ENCODE measurements around the gene DHRSX. TPM values are rescaled to one million over a fixed set of nuclear protein-coding genes. Genes with fewer than 3 reads are reported as not detected.
"Not testable (repeated sequence)": the region's sequence is repeated elsewhere in the genome, so short reads cannot be mapped to it uniquely, and the experiment has no call there.

DHRSX gene
- total RNA-seq, 1 donor from 2014 or later: 37.1 TPM

- no peak for DNase-seq
- no peak overlapping the region for H3K4me3 Mint-ChIP-seq (ENCODE audit: unreplicated experiment)
- H3K27ac Mint-ChIP-seq (ENCODE audit: unreplicated experiment): no peak overlapping the region
- H3K9me3 Mint-ChIP-seq (ENCODE audit: unreplicated experiment): peaks cover 14% of the 10 kb centered on the region
- peaks cover 3% of the 10 kb centered on the region for H3K4me1 Mint-ChIP-seq (ENCODE audit: low read depth, unreplicated experiment)
- TF ChIP-seq, protein P1, sequence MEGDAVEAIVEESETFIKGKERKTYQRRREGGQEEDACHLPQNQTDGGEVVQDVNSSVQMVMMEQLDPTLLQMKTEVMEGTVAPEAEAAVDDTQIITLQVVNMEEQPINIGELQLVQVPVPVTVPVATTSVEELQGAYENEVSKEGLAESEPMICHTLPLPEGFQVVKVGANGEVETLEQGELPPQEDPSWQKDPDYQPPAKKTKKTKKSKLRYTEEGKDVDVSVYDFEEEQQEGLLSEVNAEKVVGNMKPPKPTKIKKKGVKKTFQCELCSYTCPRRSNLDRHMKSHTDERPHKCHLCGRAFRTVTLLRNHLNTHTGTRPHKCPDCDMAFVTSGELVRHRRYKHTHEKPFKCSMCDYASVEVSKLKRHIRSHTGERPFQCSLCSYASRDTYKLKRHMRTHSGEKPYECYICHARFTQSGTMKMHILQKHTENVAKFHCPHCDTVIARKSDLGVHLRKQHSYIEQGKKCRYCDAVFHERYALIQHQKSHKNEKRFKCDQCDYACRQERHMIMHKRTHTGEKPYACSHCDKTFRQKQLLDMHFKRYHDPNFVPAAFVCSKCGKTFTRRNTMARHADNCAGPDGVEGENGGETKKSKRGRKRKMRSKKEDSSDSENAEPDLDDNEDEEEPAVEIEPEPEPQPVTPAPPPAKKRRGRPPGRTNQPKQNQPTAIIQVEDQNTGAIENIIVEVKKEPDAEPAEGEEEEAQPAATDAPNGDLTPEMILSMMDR (IDR thresholded peaks at IDR 0.05; ENCODE audit: partially characterized antibody, unreplicated experiment): no peak
- peaks cover 18% of the 10 kb centered on the region for H3K27me3 Mint-ChIP-seq (ENCODE audit: unreplicated experiment)
- H3K36me3 Mint-ChIP-seq (ENCODE audit: unreplicated experiment): peaks cover 4% of the 10 kb centered on the region
These were observed 232.9 kb downstream of the DHRSX start for GRCh38 chrX:2267890-2268289.

DNA sequence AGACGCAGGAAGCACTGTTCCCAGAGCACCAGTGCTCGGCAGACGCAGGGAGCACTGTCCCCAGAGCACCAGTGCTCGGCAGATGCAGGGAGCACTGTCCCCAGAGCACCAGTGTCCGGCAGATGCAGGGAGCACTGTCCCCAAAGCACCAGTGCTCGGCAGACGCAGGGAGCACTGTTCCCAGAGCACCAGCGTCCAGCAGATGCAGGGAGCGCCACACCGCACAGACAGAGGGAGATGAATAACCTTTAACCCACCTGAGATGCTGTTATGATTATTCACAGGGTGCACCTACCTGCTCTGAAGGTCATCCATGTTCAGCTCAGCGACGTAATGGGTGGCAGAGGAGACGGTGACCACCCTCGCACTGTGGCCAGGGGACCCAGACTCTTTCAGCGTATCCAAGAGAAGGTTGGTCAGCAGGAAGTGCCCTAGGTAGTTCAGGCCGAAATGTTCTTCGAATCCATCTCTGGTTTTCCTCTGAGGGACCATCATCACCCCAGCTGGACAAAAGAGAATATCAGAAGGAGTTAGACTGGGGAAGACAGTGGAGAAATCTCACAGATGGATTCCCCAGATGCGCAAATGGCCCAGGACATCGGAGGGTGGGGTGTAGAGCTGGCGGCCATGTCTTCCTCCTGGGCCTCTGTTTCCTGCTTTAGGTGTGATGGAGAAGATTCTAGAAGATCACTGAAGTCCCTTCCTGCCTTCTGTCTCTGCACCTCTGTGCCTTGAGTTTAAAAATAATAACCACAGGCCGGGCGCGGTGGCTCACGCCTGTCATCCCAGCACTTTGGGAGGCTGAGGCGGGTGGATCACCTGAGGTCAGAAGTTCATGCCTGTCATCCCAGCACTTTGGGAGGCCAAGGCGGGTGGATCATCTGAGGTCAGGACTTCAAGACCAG lies 234.1 kb downstream of the DHRSX start:
- DNase-seq: no peak
- TF ChIP-seq, protein P1 (IDR thresholded peaks at IDR 0.05; ENCODE audit: partially characterized antibody, unreplicated experiment): no peak
- H3K4me3 Mint-ChIP-seq (ENCODE audit: unreplicated experiment): no peak overlapping the region
- H3K27ac Mint-ChIP-seq (ENCODE audit: unreplicated experiment): peak overlapping the region; percentile 33
- H3K9me3 Mint-ChIP-seq (ENCODE audit: unreplicated experiment): peaks cover 16% of the 10 kb centered on the region
- peaks cover 4% of the 10 kb centered on the region for H3K36me3 Mint-ChIP-seq (ENCODE audit: unreplicated experiment)
- H3K4me1 Mint-ChIP-seq (ENCODE audit: low read depth, unreplicated experiment): peaks cover 3% of the 10 kb centered on the region
- peaks cover 18% of the 10 kb centered on the region for H3K27me3 Mint-ChIP-seq (ENCODE audit: unreplicated experiment)

DNA sequence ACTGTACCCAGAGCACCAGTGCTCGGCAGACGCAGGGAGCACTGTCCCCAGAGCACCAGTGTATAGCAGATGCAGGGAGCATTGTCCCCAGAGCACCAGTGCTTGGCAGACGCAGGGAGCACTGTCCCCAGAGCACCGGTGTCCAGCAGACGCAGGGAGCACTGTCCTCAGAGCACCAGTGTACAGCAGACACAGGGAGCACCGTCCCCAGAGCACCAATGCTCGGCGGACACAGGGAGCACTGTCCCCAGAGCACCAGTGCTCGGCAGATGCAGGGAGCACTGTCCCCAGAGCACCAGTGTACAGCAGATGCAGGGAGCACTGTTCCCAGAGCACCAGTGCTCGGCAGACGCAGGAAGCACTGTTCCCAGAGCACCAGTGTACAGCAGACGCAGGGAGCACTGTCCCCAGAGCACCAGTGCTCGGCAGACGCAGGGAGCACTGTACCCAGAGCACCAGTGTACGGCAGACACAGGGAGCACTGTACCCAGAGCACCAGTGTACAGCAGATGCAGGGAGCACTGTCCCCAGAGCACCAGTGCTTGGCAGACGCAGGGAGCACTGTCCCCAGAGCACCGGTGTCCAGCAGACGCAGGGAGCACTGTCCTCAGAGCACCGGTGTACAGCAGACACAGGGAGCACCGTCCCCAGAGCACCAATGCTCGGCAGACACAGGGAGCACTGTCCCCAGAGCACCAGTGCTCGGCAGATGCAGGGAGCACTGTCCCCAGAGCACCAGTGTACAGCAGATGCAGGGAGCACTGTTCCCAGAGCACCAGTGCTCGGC lies 234.9 kb downstream of the DHRSX start:
- H3K36me3 Mint-ChIP-seq (ENCODE audit: unreplicated experiment); H3K4me1 Mint-ChIP-seq (ENCODE audit: low read depth, unreplicated experiment); H3K27ac Mint-ChIP-seq (ENCODE audit: unreplicated experiment); DNase-seq; H3K4me3 Mint-ChIP-seq (ENCODE audit: unreplicated experiment): not testable (repeated sequence)
- peaks cover 18% of the 10 kb centered on the region for H3K27me3 Mint-ChIP-seq (ENCODE audit: unreplicated experiment)
- peaks cover 14% of the 10 kb centered on the region for H3K9me3 Mint-ChIP-seq (ENCODE audit: unreplicated experiment)

GRCh38 chrX:2264179-2265030 lies 236.4 kb downstream of the DHRSX start:
- Mint-ChIP-seq H3K27ac (ENCODE audit: unreplicated experiment) (no peak overlapping the region), H3K4me1 (ENCODE audit: low read depth, unreplicated experiment) (peaks cover 3% of the 10 kb centered on the region), H3K36me3 (ENCODE audit: unreplicated experiment) (no peaks in the 10 kb centered on the region), H3K4me3 (ENCODE audit: unreplicated experiment) (no peak overlapping the region), H3K27me3 (ENCODE audit: unreplicated experiment) (peaks cover 18% of the 10 kb centered on the region), H3K9me3 (ENCODE audit: unreplicated experiment) (peaks cover 14% of the 10 kb centered on the region)
- TF ChIP-seq, protein P1 (IDR thresholded peaks at IDR 0.05; ENCODE audit: partially characterized antibody, unreplicated experiment): no peak
- no peak for DNase-seq

DNA sequence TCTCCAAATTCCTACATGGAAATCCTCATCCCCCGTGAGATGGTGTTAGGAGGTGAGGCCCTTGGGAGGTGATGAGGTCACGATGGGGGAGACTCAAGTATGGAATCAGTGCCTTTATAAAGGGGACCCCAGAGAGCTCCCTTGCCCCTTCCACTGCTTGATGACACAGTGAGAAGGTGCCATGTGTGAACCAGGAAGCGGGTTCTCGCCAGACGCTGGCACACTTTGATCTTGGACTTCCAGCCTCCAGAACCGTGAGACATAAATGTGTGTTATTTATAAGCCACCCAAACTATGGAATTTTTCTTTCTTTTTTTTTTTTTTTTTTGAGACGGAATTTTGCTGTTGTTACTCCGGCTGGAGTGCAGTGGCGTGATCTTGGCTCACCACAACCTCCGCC lies 237.6 kb downstream of the DHRSX start:
- Mint-ChIP-seq H3K36me3 (ENCODE audit: unreplicated experiment) (no peaks in the 10 kb centered on the region), H3K4me1 (ENCODE audit: low read depth, unreplicated experiment) (peaks cover 3% of the 10 kb centered on the region), H3K27ac (ENCODE audit: unreplicated experiment) (no peak overlapping the region), H3K27me3 (ENCODE audit: unreplicated experiment) (peaks cover 18% of the 10 kb centered on the region), H3K4me3 (ENCODE audit: unreplicated experiment) (no peak overlapping the region), H3K9me3 (ENCODE audit: unreplicated experiment) (peaks cover 14% of the 10 kb centered on the region)
- TF ChIP-seq, protein P1 (IDR thresholded peaks at IDR 0.05; ENCODE audit: partially characterized antibody, unreplicated experiment): no peak
- DNase-seq: no peak
